ENCODE measurements around the gene OIT3. TPM values are rescaled to one million over a fixed set of nuclear protein-coding genes. Genes with fewer than 3 reads are reported as not detected.

The OIT3 gene
- polyA plus RNA-seq, 1 of the 3 experiments (the other 2 are of a cell fraction): not detected

- TF ChIP-seq USF1 (IDR thresholded peaks at IDR 0.05; ENCODE audit: borderline replicate concordance, low read depth): no peak
Measured at GRCh38 chr10:72895236-72895850, 1.8 kb downstream of the OIT3 start (continued).

GRCh38 chr10:72898616-72899015, 5.1 kb downstream of the OIT3 start:
- H4K20me1 ChIP-seq (ENCODE audit: insufficient read depth): no peaks in the 10 kb centered on the region
- H3K9me3 ChIP-seq: no peaks in the 10 kb centered on the region
- no peaks in the 10 kb centered on the region for H3K36me3 ChIP-seq (replicated peaks in 1 of 2; ENCODE audit: control insufficient read depth in 1 of 2, insufficient read depth in 2 of 2, low read length in 1 of 2)
- H3K9me2 ChIP-seq: no peaks in the 10 kb centered on the region
- no peak overlapping the region for H3K27ac ChIP-seq (ENCODE audit: low read depth in 2 of 2, low read length in 1 of 2)
- TF ChIP-seq MAX (IDR thresholded peaks at IDR 0.05; ENCODE audit: low read depth) (no peak), RCOR1 (IDR thresholded peaks at IDR 0.05; ENCODE audit: low read length) (no peak), JUND (IDR thresholded peaks at IDR 0.05) (no peak), RAD21 (IDR thresholded peaks at IDR 0.05; ENCODE audit: low read length) (no peak), EP300 (IDR thresholded peaks at IDR 0.05; ENCODE audit: borderline replicate concordance in 1 of 2, low read depth in 1 of 2, low read length in 1 of 2) (no peak), NRF1 (IDR thresholded peaks at IDR 0.05; ENCODE audit: low read depth, low read length) (no peak), CTCF (IDR thresholded peaks at IDR 0.05) (no peak), GATA2 (CRISPR knock-in tag; IDR thresholded peaks at IDR 0.05) (no peak), MEF2A (IDR thresholded peaks at IDR 0.05; ENCODE audit: borderline replicate concordance, low read depth) (no peak), POLR2AphosphoS5 (IDR thresholded peaks at IDR 0.05; ENCODE audit: low read depth, low read length) (no peak), CHD2 (IDR thresholded peaks at IDR 0.05; ENCODE audit: low read length, partially characterized antibody) (no peak), ZBTB33 (IDR thresholded peaks at IDR 0.05; ENCODE audit: borderline replicate concordance, low read depth) (no peak), RFX5 (IDR thresholded peaks at IDR 0.05; ENCODE audit: low read length) (no peak), ELF1 (IDR thresholded peaks at IDR 0.05) (no peak)
- no peak for DNase-seq
- H3K9ac ChIP-seq: no peak overlapping the region
- no peaks in the 10 kb centered on the region for H3K79me2 ChIP-seq (ENCODE audit: insufficient read depth)
- CTCF ChIA-PET: interaction anchor here (0.9 kb wide), 1 partner anchor 25 kb away, joined by 3 read pairs; no protein-coding TSS in a partner anchor
- H2AFZ ChIP-seq (ENCODE audit: low read depth): no peak overlapping the region
- H3F3A ChIP-seq (replicated peaks; ENCODE audit: insufficient read depth): no peaks in the 10 kb centered on the region
- no peak overlapping the region for H3K4me2 ChIP-seq
- H3K4me3 ChIP-seq (ENCODE audit: low read depth in 2 of 2, low read length in 1 of 2): no peak overlapping the region
- 98% methylated on average over 5 of the region's 10 CpGs for WGBS (ENCODE audit: low lambda C conversion rate)
- H3K27me3 ChIP-seq (ENCODE audit: insufficient read depth): no peaks in the 10 kb centered on the region
- no peaks in the 10 kb centered on the region for H3K4me1 ChIP-seq (ENCODE audit: control insufficient read depth in 1 of 2, insufficient read depth in 2 of 2, low read depth in 1 of 2, low read length in 1 of 2)
- POLR2A ChIA-PET: no interaction called here
